PFSK-1 (cell line): Measurements from ENCODE around the gene VPS16.
A peak's percentile ranks its signal among the peaks of the same experiment; 100 is the strongest.

Experiments used
- FOXP2 ChIP-seq: optimal IDR thresholded peaks from 2 replicates; pipeline ENCODE3; 2011; ENCODE audit warnings: borderline replicate concordance, control low read depth, inconsistent platforms; ENCODE audit not compliant: insufficient read depth; ENCODE audit errors: extremely low read length, extremely low read depth
- POLR2AphosphoS5 ChIP-seq: IDR thresholded peaks from 2 replicates; pipeline ENCODE4 v1.6.1; 2012; ENCODE audit warnings: low read depth, mild to moderate bottlenecking, control low read depth, low read length, moderate library complexity
- REST ChIP-seq, 2 experiments: IDR thresholded peaks; 2 replicates each; pipeline versions ENCODE4 v1.6.1 to v1.8.0; 2011 to 2012; ENCODE audit warnings: low read depth in 2 of 2, low read length in 2 of 2, control low read depth in 1 of 2, inconsistent platforms in 1 of 2, mild to moderate bottlenecking in 1 of 2, moderate library complexity in 1 of 2; ENCODE audit not compliant: insufficient read depth in 1 of 2
- SIN3A ChIP-seq: IDR thresholded peaks from 2 replicates; pipeline ENCODE4 v1.6.1; 2012; ENCODE audit warnings: mild to moderate bottlenecking, low read length, moderate library complexity, borderline replicate concordance; ENCODE audit not compliant: insufficient read depth
- TAF1 ChIP-seq: IDR thresholded peaks from 2 replicates; pipeline ENCODE4 v1.6.1; 2012; ENCODE audit warnings: low read length, control low read depth, borderline replicate concordance; ENCODE audit not compliant: insufficient read depth

Gene VPS16

GRCh38 chr20:2869381-2869780 lies 28.8 kb downstream of the VPS16 start:
- TF ChIP-seq TAF1 = no peak
- TF ChIP-seq REST (IDR thresholded peaks at IDR 0.05; ENCODE audit: insufficient read depth in 1 of 2, low read depth in 2 of 2, low read length in 2 of 2) = no peak
- TF ChIP-seq POLR2AphosphoS5 = no peak
- no peak for TF ChIP-seq FOXP2
- no peak for TF ChIP-seq SIN3A

- TF ChIP-seq SIN3A (no peak), FOXP2 (no peak)
Observed at GRCh38 chr20:2871111-2871465, 30.5 kb downstream of the VPS16 start.

- TF ChIP-seq POLR2AphosphoS5 (no peak), REST (IDR thresholded peaks at IDR 0.05; ENCODE audit: insufficient read depth in 1 of 2, low read depth in 2 of 2, low read length in 2 of 2) (no peak), FOXP2 (no peak), TAF1 (no peak), SIN3A (no peak)
Observed at GRCh38 chr20:2871661-2872458, 31.3 kb downstream of the VPS16 start.

- TF ChIP-seq SIN3A (no peak), FOXP2 (no peak), TAF1 (no peak), POLR2AphosphoS5 (no peak), REST (IDR thresholded peaks at IDR 0.05; ENCODE audit: insufficient read depth in 1 of 2, low read depth in 2 of 2, low read length in 2 of 2) (no peak)
Observed at GRCh38 chr20:2872459-2873009, 32.0 kb downstream of the VPS16 start.

GRCh38 chr20:2873010-2873746 lies 32.6 kb downstream of the VPS16 start, which contains the start of gene PTPRA:
Gene PTPRA (plus strand): TSS chr20:2873481. CDS start chr20:2964278, 90,797 bp downstream.
- TF ChIP-seq SIN3A (no peak), FOXP2 (peak; percentile 73), REST (IDR thresholded peaks at IDR 0.05; ENCODE audit: insufficient read depth in 1 of 2, low read depth in 2 of 2, low read length in 2 of 2) (no peak), POLR2AphosphoS5 (peak; percentile 96), TAF1 (peak; percentile 73; the same call in 1 of the 2 replicates)
